HepG2 (cell line): Measurements from ENCODE around the gene MSI2. TPM values are rescaled to one million over a fixed set of nuclear protein-coding genes. Genes with fewer than 3 reads are reported as not detected.

Source experiments
- ATAC-seq: fragments of 200-7000 bp; cut with Tn5 transposase; 3 replicates; pipeline ENCODE4 v1.9.1; 2020; ENCODE audit warnings: mild to moderate bottlenecking, moderate library complexity
- BruUV-seq: library from RNA; stranded (reverse); fragments of 400-500 nt; replicated peaks from 2 replicates; lab custom pipeline; 2021; lab: Mats Ljungman, UMichigan
- CTCF ChIA-PET: fragments of 300-600 bp; formaldehyde crosslinking; extraction: SDS; loops from one replicate; lab custom pipeline; 2021; ENCODE audit warnings: low total read pairs, inconsistent platforms, low intra/inter-chr PET ratio; lab: Yijun Ruan, JAX
- POLR2A ChIA-PET: fragments of 350-600 bp; sonication (Branson Sonifier 250); formaldehyde crosslinking; loops from one replicate; lab custom pipeline; 2020; ENCODE audit warnings: antibody characterized with exemption, inconsistent platforms; lab: Yijun Ruan, JAX
- DNase-seq: peaks from one replicate; pipeline ENCODE4 v3.0.0-alpha.2; 2015; ENCODE audit warnings: low spot score
- FAIRE-seq: peaks from 3 replicates; lab custom pipeline; 2011; peaks lifted over from hg19 to GRCh38; lab: Jason Lieb, UNC
- H2AFZ ChIP-seq: one replicate; pipeline ENCODE4 v1.6.1; 2011; ENCODE audit warnings: low read length, inconsistent platforms
- H3K27ac ChIP-seq: fragments of 300-600 bp; 3 replicates; pipeline ENCODE4 v1.8.0; 2011; ENCODE audit warnings: mixed run types, mild to moderate bottlenecking, mixed read lengths, low read length, inconsistent platforms; ENCODE audit not compliant: insufficient read depth; ENCODE audit errors: extremely low read length
- H3K27me3 ChIP-seq, 2 experiments: fragments of 200-600 bp in 1 of 2; 2 replicates in 1 of 2; 3 replicates in 1 of 2; pipeline versions ENCODE4 v1.6.0 to v1.8.0; 2011; ENCODE audit warnings: low read length in 2 of 2, mild to moderate bottlenecking in 2 of 2, moderate library complexity in 2 of 2, inconsistent platforms in 1 of 2; ENCODE audit not compliant: insufficient read depth in 2 of 2, control insufficient read depth in 1 of 2
- H3K36me3 ChIP-seq, 2 experiments: fragments of 200-600 bp in 1 of 2; replicated peaks in 1 of 2; 2 replicates in 1 of 2; 3 replicates in 1 of 2; pipeline versions ENCODE4 v1.5.1 to v1.8.0; 2011; ENCODE audit warnings: low read length in 2 of 2, inconsistent platforms in 1 of 2; ENCODE audit not compliant: insufficient read depth in 2 of 2, control insufficient read depth in 1 of 2
- H3K4me1 ChIP-seq: 2 replicates; pipeline ENCODE4 v1.5.1; 2012; ENCODE audit warnings: low read length, inconsistent platforms; ENCODE audit not compliant: insufficient read depth
- H3K4me2 ChIP-seq: 2 replicates; pipeline ENCODE4 v1.6.0; 2011; ENCODE audit warnings: low read depth, low read length, inconsistent platforms
- H3K4me3 ChIP-seq, 3 experiments: fragments of 200-600 bp in 1 of 3; sonication (generic), shearing (Covaris generic) in 1 of 3; replicated peaks in 1 of 3; 2 replicates each; pipeline ENCODE4 v1.5.1; 2011 to 2016; ENCODE audit warnings: low read length in 3 of 3, inconsistent platforms in 2 of 3, low read depth in 2 of 3, mild to moderate bottlenecking in 2 of 3, control low read depth in 1 of 3, mixed read lengths in 1 of 3; ENCODE audit not compliant: insufficient read depth in 1 of 3
- H3K79me2 ChIP-seq: one replicate; pipeline ENCODE4 v1.6.1; 2011; ENCODE audit warnings: low read length, inconsistent platforms; ENCODE audit not compliant: insufficient read depth
- H3K9ac ChIP-seq: 2 replicates; pipeline ENCODE4 v1.6.0; 2011; ENCODE audit warnings: mild to moderate bottlenecking, low read depth, low read length, inconsistent platforms; ENCODE audit not compliant: insufficient read depth
- H3K9me3 ChIP-seq: 2 replicates; pipeline ENCODE4 v1.5.1; 2012; ENCODE audit warnings: mild to moderate bottlenecking, low read length
- H4K20me1 ChIP-seq: 2 replicates; pipeline ENCODE4 v1.6.0; 2011; ENCODE audit warnings: inconsistent platforms, mild to moderate bottlenecking, low read length, moderate library complexity; ENCODE audit not compliant: insufficient read depth
- DR1 ChIP-seq: sonication (generic); formaldehyde crosslinking; IDR thresholded peaks from 2 replicates; pipeline ENCODE4 v1.8.0; 2021; ENCODE audit warnings: mild to moderate bottlenecking, missing genetic modification reagents, inconsistent platforms
- ZNF510 ChIP-seq: sonication (generic); formaldehyde crosslinking; IDR thresholded peaks from 2 replicates; pipeline ENCODE4 v1.4.0; 2020; ENCODE audit warnings: low read depth, mild to moderate bottlenecking, missing genetic modification reagents
- ZNF7 ChIP-seq: IDR thresholded peaks from 2 replicates; pipeline ENCODE4 v1.6.1; 2016; ENCODE audit warnings: missing biosample characterization, missing genetic modification reagents
- WGBS: methylation state at CpG from one replicate; pipeline ENCODE4 v1.1.6; 2017; ENCODE audit warnings: low lambda C conversion rate; 5-methylcytosine and 5-hydroxymethylcytosine counted together
- in situ Hi-C: cut with HindIII; loops from 2 replicates; pipeline ENCODE4 v1.10.0; 2017; ENCODE audit warnings: low pct_unique_long_range_greater_than_20kb; ENCODE audit not compliant: extremely low pct_ligation_motif_present
- intact Hi-C: fragments of 100-400 bp; cut with micrococcal nuclease; formaldehyde crosslinking; loops from one replicate; pipeline ENCODE4 v1.10.0; 2022; ENCODE audit not compliant: unreplicated experiment
- polyA plus RNA-seq, 8 experiments: library from polyadenylated mRNA; depleted of rRNA in 3 of 8; stranded (reverse) in 7 of 8; unstranded in 1 of 8; fragments of >200 nt; fragmentation: Illumina TruSeq in 4 of 8; extraction: Trizol in 4 of 8; gene quantifications; 2 replicates each; pipeline versions ENCODE4 v1.2.1 to v1.2.3, GENCODE V29; 2011 to 2016; ENCODE audit warnings: low read depth in 4 of 8, missing spikeins in 1 of 8, mixed read lengths in 1 of 8; ENCODE audit not compliant: insufficient read depth in 1 of 8
- total RNA-seq, 5 experiments: library from RNA; depleted of rRNA; stranded (reverse); fragments of >200 nt; fragmentation: Illumina TruSeq; extraction: Trizol; gene quantifications; 2 replicates each; pipeline ENCODE4 v1.2.3, GENCODE V29; 2016; ENCODE audit warnings: low read depth in 1 of 5
- TF ChIP-seq, protein P1 (sequence below): sonication (generic); formaldehyde crosslinking; IDR thresholded peaks from 2 replicates; pipeline ENCODE4 v1.4.0; 2020; ENCODE audit warnings: missing genetic modification reagents

Gene MSI2
- total and polyA plus RNA-seq, 2 of the 13 experiments (the other 11 are each of a cell fraction or from before 2014, with no cell fraction given), result 77.5 to 78.4 TPM

DNA sequence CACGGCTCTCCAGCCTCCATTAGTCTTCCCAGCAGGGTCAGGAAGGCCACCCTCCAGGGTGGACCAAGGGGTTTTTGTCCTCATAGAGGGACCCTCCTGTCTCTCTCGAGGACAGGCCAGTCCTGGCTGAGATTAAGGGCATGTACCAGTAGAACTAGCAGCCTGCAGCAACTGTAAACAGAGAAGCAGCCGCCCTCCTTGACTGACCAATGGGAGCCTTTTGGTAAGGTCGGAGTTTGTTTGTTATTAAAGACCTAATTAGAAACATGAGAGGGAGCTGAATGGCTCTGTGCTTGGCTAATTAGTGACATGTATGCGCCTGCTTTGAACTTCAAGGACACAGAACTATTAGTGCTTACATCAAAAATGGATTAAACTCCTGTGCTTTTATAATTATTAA lies 408.8 kb downstream of the MSI2 start:
- no peaks in the 10 kb centered on the region for H3K4me1 ChIP-seq
- TF ChIP-seq, protein P1, sequence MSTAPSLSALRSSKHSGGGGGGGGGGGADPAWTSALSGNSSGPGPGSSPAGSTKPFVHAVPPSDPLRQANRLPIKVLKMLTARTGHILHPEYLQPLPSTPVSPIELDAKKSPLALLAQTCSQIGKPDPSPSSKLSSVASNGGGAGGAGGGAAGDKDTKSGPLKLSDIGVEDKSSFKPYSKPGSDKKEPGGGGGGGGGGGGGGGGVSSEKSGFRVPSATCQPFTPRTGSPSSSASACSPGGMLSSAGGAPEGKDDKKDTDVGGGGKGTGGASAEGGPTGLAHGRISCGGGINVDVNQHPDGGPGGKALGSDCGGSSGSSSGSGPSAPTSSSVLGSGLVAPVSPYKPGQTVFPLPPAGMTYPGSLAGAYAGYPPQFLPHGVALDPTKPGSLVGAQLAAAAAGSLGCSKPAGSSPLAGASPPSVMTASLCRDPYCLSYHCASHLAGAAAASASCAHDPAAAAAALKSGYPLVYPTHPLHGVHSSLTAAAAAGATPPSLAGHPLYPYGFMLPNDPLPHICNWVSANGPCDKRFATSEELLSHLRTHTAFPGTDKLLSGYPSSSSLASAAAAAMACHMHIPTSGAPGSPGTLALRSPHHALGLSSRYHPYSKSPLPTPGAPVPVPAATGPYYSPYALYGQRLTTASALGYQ (CRISPR knock-in tag), result no peak
- TF ChIP-seq, all 625 proteins: peak for 0
- H3K79me2 ChIP-seq, result no peaks in the 10 kb centered on the region
- H2AFZ ChIP-seq, result no peak overlapping the region
- H3K4me3 ChIP-seq, result no peak overlapping the region
- CTCF ChIA-PET, result no interaction called here
- H3K4me2 ChIP-seq, result no peak overlapping the region
- 92% methylated on average over 5 of the region's 5 CpGs for WGBS
- H3K36me3 ChIP-seq, result peaks cover 21 to 45% of the 10 kb centered on the region in 2 experiments
- FAIRE-seq, result no peak
- no peak for ATAC-seq
- intact Hi-C loops, result no loop called here
- in situ Hi-C loops, result no loop called here
- no peak overlapping the region for H3K27ac ChIP-seq
- H4K20me1 ChIP-seq, result no peaks in the 10 kb centered on the region
- no peaks in the 10 kb centered on the region for H3K9me3 ChIP-seq
- no peak overlapping the region for H3K9ac ChIP-seq
- no peaks in the 10 kb centered on the region for H3K27me3 ChIP-seq
- BruUV-seq, result no TSS peak
- DNase-seq, result no peak
- POLR2A ChIA-PET, result no interaction called here

- Histone ChIP-seq H3K4me2 (no peak overlapping the region), H3K9me3 (no peaks in the 10 kb centered on the region), H3K36me3 (peaks cover 17 to 39% of the 10 kb centered on the region in 2 experiments), H3K4me1 (no peaks in the 10 kb centered on the region), H2AFZ (no peak overlapping the region)
- no peak for TF ChIP-seq ZNF7 (CRISPR knock-in tag)
- TF ChIP-seq DR1, result no peak
- no peak for TF ChIP-seq ZNF510
- TF ChIP-seq, all 625 proteins: peak for 0
- Histone ChIP-seq H3K9ac (no peak overlapping the region), H4K20me1 (no peaks in the 10 kb centered on the region), H3K27me3 (no peaks in the 10 kb centered on the region), H3K79me2 (no peaks in the 10 kb centered on the region), H3K27ac (no peak overlapping the region), H3K4me3 (no peak overlapping the region)
- in situ Hi-C loops, result no loop called here
- no TSS peak for BruUV-seq
- no peak for DNase-seq
- 42% methylated on average over 2 of the region's 4 CpGs for WGBS
- POLR2A ChIA-PET, result no interaction called here
- intact Hi-C loops, result no loop called here
- no peak for ATAC-seq
- CTCF ChIA-PET, result no interaction called here
- no peak for FAIRE-seq
Measured at GRCh38 chr17:57665696-57666095, 409.4 kb downstream of the MSI2 start.
